Measurements from ENCODE around the gene FXR2.
A peak's percentile ranks its signal among the peaks of the same experiment; 100 is the strongest.

Gene FXR2

GRCh38 chr17:7569571-7569970 lies 45.1 kb downstream of the FXR2 start:
- no peak for DNase-seq

GRCh38 chr17:7563115-7563869 lies 51.4 kb downstream of the FXR2 start:
- no peak for DNase-seq

GRCh38 chr17:7562208-7562605 lies 52.5 kb downstream of the FXR2 start:
- DNase-seq, result no peak

GRCh38 chr17:7561589-7562207 lies 53.0 kb downstream of the FXR2 start, which contains the start of gene SENP3:
SENP3 (plus strand) TSS chr17:7561919; CDS start chr17:7563077, 1,158 bp downstream.
- DNase-seq, result peak; percentile 51

- DNase-seq, result no peak
Observed at GRCh38 chr17:7561028-7561575, 53.6 kb downstream of the FXR2 start.

- DNase-seq, result no peak
Observed at GRCh38 chr17:7560172-7561027, 54.3 kb downstream of the FXR2 start.

- DNase-seq, result no peak
Observed at GRCh38 chr17:7559320-7560171, 55.2 kb downstream of the FXR2 start.

- DNase-seq, result no peak
Observed at GRCh38 chr17:7558544-7559319, 56.0 kb downstream of the FXR2 start, which contains the start of gene TNFSF13. TNFSF13 (plus strand) TSS chr17:7558750; CDS start chr17:7559040, 290 bp downstream.

- peak; percentile 53 for DNase-seq
Observed at GRCh38 chr17:7557775-7558543, 56.7 kb downstream of the FXR2 start.

GRCh38 chr17:7557147-7557764 lies 57.4 kb downstream of the FXR2 start:
- DNase-seq, result no peak

GRCh38 chr17:7556627-7557026 lies 58.1 kb downstream of the FXR2 start:
- DNase-seq, result no peak

GRCh38 chr17:7555320-7555948 lies 59.3 kb downstream of the FXR2 start:
- no peak for DNase-seq

GRCh38 chr17:7553356-7553755 lies 61.3 kb downstream of the FXR2 start:
- no peak for DNase-seq

GRCh38 chr17:7552621-7553051 lies 62.1 kb downstream of the FXR2 start:
- no peak for DNase-seq

- DNase-seq, result no peak
Observed at GRCh38 chr17:7551396-7551795, 63.3 kb downstream of the FXR2 start.

- no peak for DNase-seq
Observed at GRCh38 chr17:7550344-7550743, 64.4 kb downstream of the FXR2 start.

- DNase-seq, result no peak
Observed at GRCh38 chr17:7549401-7550055, 65.2 kb downstream of the FXR2 start.

GRCh38 chr17:7548585-7549400 lies 65.9 kb downstream of the FXR2 start, which contains the start of gene TNFSF12:
TNFSF12 (plus strand) TSS chr17:7549058; CDS start chr17:7549154, 96 bp downstream.
- no peak for DNase-seq
